ENCODE results near the gene ANO9.
A peak's percentile ranks its signal among the peaks of the same experiment; 100 is the strongest.

Gene ANO9

GRCh38 chr11:441418-442274 lies at the start of gene ANO9:
Gene ANO9, minus strand, starts transcription at chr11:442011. Its CDS starts 85 bp downstream, at chr11:441926.
- Mint-ChIP-seq H3K27ac (peak within 1 kb of the TSS; percentile 31), H3K27me3 (peaks cover 62% of the 10 kb centered on the region)

DNA sequence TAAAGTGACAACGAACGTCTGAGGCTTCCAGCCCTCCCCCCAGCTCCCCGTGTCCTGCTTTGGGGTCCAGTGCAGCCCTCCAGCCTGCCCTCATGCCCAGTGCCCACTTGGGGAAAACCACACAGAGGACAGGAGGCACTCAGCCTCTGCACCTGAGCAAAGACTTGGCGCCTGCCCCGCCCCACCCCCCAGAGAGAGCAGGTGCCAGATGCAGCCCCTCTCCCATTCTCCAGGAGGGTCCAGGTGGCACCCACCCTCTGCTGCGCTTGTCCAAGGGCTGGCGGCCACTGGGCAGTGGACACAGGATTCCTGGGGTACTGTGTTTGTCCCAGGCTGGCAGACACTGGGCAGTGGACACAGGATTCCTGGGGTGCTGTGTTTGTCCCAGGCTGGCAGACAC lies 49.5 kb upstream of the ANO9 start:
- Mint-ChIP-seq H3K4me3 (no peak overlapping the region), H3K9me3 (no peaks in the 10 kb centered on the region), H3K27ac (peak overlapping the region; percentile 25), H3K4me1 (ENCODE audit: low read depth) (peaks cover 21% of the 10 kb centered on the region), H3K36me3 (ENCODE audit: low read depth) (peaks cover 92% of the 10 kb centered on the region), H3K27me3 (no peaks in the 10 kb centered on the region)
- intact Hi-C loops (cut with micrococcal nuclease) = no loop called here

More at GRCh38 chr11:441418-442274, at the start of gene ANO9:
- H3K9me3 Mint-ChIP-seq = no peaks in the 10 kb centered on the region
- intact Hi-C loops (cut with micrococcal nuclease) = no loop called here
- peaks cover 12% of the 10 kb centered on the region for H3K4me1 Mint-ChIP-seq (ENCODE audit: low read depth)
- no peaks in the 10 kb centered on the region for H3K36me3 Mint-ChIP-seq (ENCODE audit: low read depth)
- no peak within 1 kb of the TSS for H3K4me3 Mint-ChIP-seq

- Mint-ChIP-seq H3K27me3 (no peaks in the 10 kb centered on the region), H3K9me3 (no peaks in the 10 kb centered on the region), H3K4me3 (no peak overlapping the region), H3K27ac (no peak overlapping the region), H3K4me1 (ENCODE audit: low read depth) (peaks cover 16% of the 10 kb centered on the region), H3K36me3 (ENCODE audit: low read depth) (peaks cover 87% of the 10 kb centered on the region)
- intact Hi-C loops (cut with micrococcal nuclease) = no loop called here
Measured at GRCh38 chr11:490930-491260, 49.1 kb upstream of the ANO9 start.

GRCh38 chr11:490186-490929 lies 48.5 kb upstream of the ANO9 start:
- no peak overlapping the region for H3K4me3 Mint-ChIP-seq
- intact Hi-C loops (cut with micrococcal nuclease) = no loop called here
- H3K27ac Mint-ChIP-seq = no peak overlapping the region
- H3K9me3 Mint-ChIP-seq = no peaks in the 10 kb centered on the region
- no peaks in the 10 kb centered on the region for H3K27me3 Mint-ChIP-seq
- H3K36me3 Mint-ChIP-seq (ENCODE audit: low read depth) = peaks cover 82% of the 10 kb centered on the region
- H3K4me1 Mint-ChIP-seq (ENCODE audit: low read depth) = peaks cover 11% of the 10 kb centered on the region

- intact Hi-C loops (cut with micrococcal nuclease) = no loop called here
- Mint-ChIP-seq H3K9me3 (no peaks in the 10 kb centered on the region), H3K27me3 (no peaks in the 10 kb centered on the region), H3K36me3 (ENCODE audit: low read depth) (peaks cover 75% of the 10 kb centered on the region), H3K4me1 (ENCODE audit: low read depth) (peaks cover 6% of the 10 kb centered on the region), H3K4me3 (no peak overlapping the region), H3K27ac (no peak overlapping the region)
Measured at GRCh38 chr11:489610-490185, 47.9 kb upstream of the ANO9 start.

DNA sequence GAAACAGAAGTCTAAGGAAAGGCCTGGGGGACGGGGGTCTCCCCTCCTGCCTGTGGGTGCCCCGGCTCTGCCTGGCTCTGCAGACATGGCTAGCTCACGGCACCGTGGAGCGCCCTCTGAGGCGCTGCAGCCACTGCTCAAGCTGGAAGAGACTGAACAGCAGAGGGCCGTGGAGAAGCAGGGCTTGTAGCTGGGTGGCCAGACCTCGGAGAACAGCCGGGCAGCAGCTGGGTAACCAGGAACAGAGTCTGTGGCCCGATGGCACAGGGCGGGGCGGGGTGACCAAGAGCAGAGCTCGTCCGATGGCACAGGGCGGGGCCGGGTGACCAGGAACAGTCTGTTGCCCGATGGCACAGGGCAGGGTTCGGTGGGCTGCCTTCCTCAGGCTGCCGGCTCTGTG lies 47.2 kb upstream of the ANO9 start:
- Mint-ChIP-seq H3K36me3 (ENCODE audit: low read depth) (peaks cover 68% of the 10 kb centered on the region), H3K9me3 (no peaks in the 10 kb centered on the region), H3K4me3 (no peak overlapping the region), H3K27ac (no peak overlapping the region), H3K4me1 (ENCODE audit: low read depth) (peaks cover 6% of the 10 kb centered on the region), H3K27me3 (no peaks in the 10 kb centered on the region)
- intact Hi-C loops (cut with micrococcal nuclease) = no loop called here

DNA sequence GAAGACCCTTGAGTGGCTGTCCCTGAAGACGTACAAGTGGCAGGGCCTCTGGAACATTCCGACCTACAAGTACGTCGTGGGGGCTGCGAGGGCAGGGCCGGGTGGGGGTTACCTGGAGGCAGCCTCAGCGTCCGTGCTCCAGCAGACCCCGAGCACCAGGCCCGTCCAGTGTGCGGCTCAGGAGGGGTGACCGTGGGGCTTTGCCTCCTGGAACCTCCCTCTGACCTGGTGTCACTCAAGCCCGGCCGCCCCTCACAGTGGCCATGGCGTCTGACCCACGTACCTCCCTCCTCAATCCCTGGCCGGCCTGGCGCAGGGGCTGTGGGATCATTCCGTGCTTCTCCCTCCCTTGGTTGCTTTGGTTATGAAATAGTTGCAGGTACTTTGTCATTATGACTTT lies 46.8 kb upstream of the ANO9 start:
- Mint-ChIP-seq H3K27ac (no peak overlapping the region), H3K4me1 (ENCODE audit: low read depth) (peaks cover 6% of the 10 kb centered on the region), H3K4me3 (no peak overlapping the region), H3K9me3 (no peaks in the 10 kb centered on the region), H3K27me3 (no peaks in the 10 kb centered on the region), H3K36me3 (ENCODE audit: low read depth) (peaks cover 64% of the 10 kb centered on the region)
- intact Hi-C loops (cut with micrococcal nuclease) = no loop called here

GRCh38 chr11:488062-488461 lies 46.3 kb upstream of the ANO9 start:
- H3K4me3 Mint-ChIP-seq = no peak overlapping the region
- intact Hi-C loops (cut with micrococcal nuclease) = no loop called here
- no peaks in the 10 kb centered on the region for H3K9me3 Mint-ChIP-seq
- H3K27me3 Mint-ChIP-seq = no peaks in the 10 kb centered on the region
- H3K4me1 Mint-ChIP-seq (ENCODE audit: low read depth) = peaks cover 6% of the 10 kb centered on the region
- peaks cover 59% of the 10 kb centered on the region for H3K36me3 Mint-ChIP-seq (ENCODE audit: low read depth)
- H3K27ac Mint-ChIP-seq = no peak overlapping the region

- Mint-ChIP-seq H3K36me3 (ENCODE audit: low read depth) (peaks cover 54% of the 10 kb centered on the region), H3K27ac (no peak overlapping the region), H3K4me1 (ENCODE audit: low read depth) (peaks cover 6% of the 10 kb centered on the region), H3K9me3 (no peaks in the 10 kb centered on the region), H3K4me3 (no peak overlapping the region), H3K27me3 (no peaks in the 10 kb centered on the region)
- intact Hi-C loops (cut with micrococcal nuclease) = no loop called here
Measured at GRCh38 chr11:487571-488021, 45.8 kb upstream of the ANO9 start.

- no peaks in the 10 kb centered on the region for H3K27me3 Mint-ChIP-seq
- peaks cover 41% of the 10 kb centered on the region for H3K36me3 Mint-ChIP-seq (ENCODE audit: low read depth)
- intact Hi-C loops (cut with micrococcal nuclease) = no loop called here
- H3K9me3 Mint-ChIP-seq = no peaks in the 10 kb centered on the region
- H3K4me1 Mint-ChIP-seq (ENCODE audit: low read depth) = peaks cover 6% of the 10 kb centered on the region
- H3K4me3 Mint-ChIP-seq = no peak overlapping the region
- H3K27ac Mint-ChIP-seq = no peak overlapping the region
Measured at GRCh38 chr11:486189-486588, 44.4 kb upstream of the ANO9 start.

- Mint-ChIP-seq H3K4me3 (no peak overlapping the region), H3K4me1 (ENCODE audit: low read depth) (peaks cover 6% of the 10 kb centered on the region), H3K27ac (no peak overlapping the region), H3K36me3 (ENCODE audit: low read depth) (peaks cover 38% of the 10 kb centered on the region), H3K9me3 (no peaks in the 10 kb centered on the region), H3K27me3 (no peaks in the 10 kb centered on the region)
- intact Hi-C loops (cut with micrococcal nuclease) = no loop called here
Measured at GRCh38 chr11:484616-485015, 42.8 kb upstream of the ANO9 start.

GRCh38 chr11:479311-479710 lies 37.5 kb upstream of the ANO9 start:
- no peak overlapping the region for H3K4me3 Mint-ChIP-seq
- H3K4me1 Mint-ChIP-seq (ENCODE audit: low read depth) = no peaks in the 10 kb centered on the region
- H3K36me3 Mint-ChIP-seq (ENCODE audit: low read depth) = peaks cover 25% of the 10 kb centered on the region
- H3K27ac Mint-ChIP-seq = no peak overlapping the region
- intact Hi-C loops (cut with micrococcal nuclease) = no loop called here
- H3K27me3 Mint-ChIP-seq = no peaks in the 10 kb centered on the region
- no peaks in the 10 kb centered on the region for H3K9me3 Mint-ChIP-seq

GRCh38 chr11:477052-477715 lies 35.4 kb upstream of the ANO9 start:
- no peak overlapping the region for H3K4me3 Mint-ChIP-seq
- no peaks in the 10 kb centered on the region for H3K4me1 Mint-ChIP-seq (ENCODE audit: low read depth)
- no peaks in the 10 kb centered on the region for H3K27me3 Mint-ChIP-seq
- H3K27ac Mint-ChIP-seq = no peak overlapping the region
- intact Hi-C loops (cut with micrococcal nuclease) = no loop called here
- no peaks in the 10 kb centered on the region for H3K9me3 Mint-ChIP-seq
- H3K36me3 Mint-ChIP-seq (ENCODE audit: low read depth) = peaks cover 30% of the 10 kb centered on the region

- H3K4me1 Mint-ChIP-seq (ENCODE audit: low read depth) = no peaks in the 10 kb centered on the region
- no peaks in the 10 kb centered on the region for H3K9me3 Mint-ChIP-seq
- H3K27ac Mint-ChIP-seq = no peak overlapping the region
- intact Hi-C loops (cut with micrococcal nuclease) = no loop called here
- peaks cover 30% of the 10 kb centered on the region for H3K36me3 Mint-ChIP-seq (ENCODE audit: low read depth)
- no peaks in the 10 kb centered on the region for H3K27me3 Mint-ChIP-seq
- H3K4me3 Mint-ChIP-seq = no peak overlapping the region
Measured at GRCh38 chr11:476416-476815, 34.6 kb upstream of the ANO9 start.

All from dendritic cell treated with granulocyte-macrophage colony-stimulating factor and Interleukin-4, amounts not matched to agents 40 ng/mL and 50 ng/mL, for 4 days (primary cell).